Stimulated activated CD4-positive, alpha-beta T cell treated with anti-CD3 and anti-CD28 coated beads, Interleukin-4, amount 100 ng/mL, for 48 hours (primary cell): Measurements from ENCODE around the gene COL26A1.

Source experiments
- DNase-seq, 2 donors: peaks; one replicate each; pipeline ENCODE4 v3.0.0-alpha.2; 2020; ENCODE audit warnings: low read depth in 2 of 2

COL26A1 gene

GRCh38 chr7:101534873-101535272 lies 172.2 kb downstream of the COL26A1 start:
- DNase-seq: no peak

DNA sequence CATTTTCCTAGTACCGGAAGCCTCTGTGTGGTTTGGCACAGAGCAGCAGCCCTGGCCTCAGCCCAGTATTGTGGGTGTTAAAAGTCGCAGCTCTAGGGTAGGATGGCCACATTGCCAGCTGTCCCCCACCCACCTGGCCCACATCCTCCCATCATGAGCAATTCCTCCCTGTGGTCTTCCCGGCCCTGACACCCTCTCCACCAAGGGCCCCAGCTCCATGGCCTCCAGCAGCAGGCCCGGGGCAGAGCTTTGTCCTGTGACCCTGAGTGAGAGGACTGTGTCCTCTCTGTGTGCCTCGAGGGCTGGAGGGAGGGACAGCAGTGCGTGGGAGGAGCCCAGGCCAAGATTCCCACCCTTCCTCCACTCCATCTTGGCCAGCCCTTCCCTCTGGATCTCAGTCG lies 172.7 kb downstream of the COL26A1 start:
- DNase-seq: no peak

DNA sequence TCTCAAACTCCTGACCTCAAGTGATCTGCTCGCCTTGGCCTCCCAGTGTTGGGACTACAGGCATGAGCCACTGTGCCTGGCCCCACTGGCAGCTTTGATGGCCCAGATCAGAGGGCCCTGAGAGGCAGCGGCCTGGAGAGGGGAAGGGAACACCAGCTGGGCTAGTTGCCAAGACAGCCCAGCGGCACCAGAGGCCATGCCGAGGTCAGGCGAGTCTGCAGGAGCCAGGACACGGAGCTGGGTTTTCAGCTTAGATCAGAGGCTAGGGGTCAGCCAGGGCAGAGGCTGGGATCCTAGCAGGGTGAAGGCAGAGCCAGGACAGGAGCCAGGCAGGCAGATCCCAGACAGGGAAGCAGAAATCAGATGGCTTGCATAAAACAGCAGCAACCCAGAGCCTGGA lies 173.6 kb downstream of the COL26A1 start:
- no peak for DNase-seq

DNA sequence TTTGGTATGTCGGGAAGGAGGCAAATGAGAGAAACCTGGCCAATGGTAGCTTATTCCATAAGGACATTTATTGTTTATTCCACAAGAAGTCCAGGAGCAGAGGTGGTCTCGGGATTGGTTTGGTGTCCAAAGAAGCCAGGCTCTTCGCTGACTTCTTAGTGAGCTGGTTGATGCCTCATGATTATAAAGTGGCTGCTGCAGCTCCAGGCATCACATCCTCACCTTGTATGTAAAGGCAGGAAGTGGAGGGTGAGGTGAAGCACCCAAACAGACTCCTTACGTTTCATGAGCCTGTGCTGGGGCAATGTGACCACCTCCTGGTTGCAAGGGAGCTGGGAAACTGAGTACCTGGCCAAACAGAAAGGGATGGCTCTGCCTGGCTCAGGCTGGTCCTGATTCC lies 174.0 kb downstream of the COL26A1 start:
- DNase-seq: no peak

GRCh38 chr7:101537205-101537604 lies 174.5 kb downstream of the COL26A1 start:
- no peak for DNase-seq

- DNase-seq: no peak
These were observed 175.4 kb downstream of the COL26A1 start for GRCh38 chr7:101537935-101538595.

DNA sequence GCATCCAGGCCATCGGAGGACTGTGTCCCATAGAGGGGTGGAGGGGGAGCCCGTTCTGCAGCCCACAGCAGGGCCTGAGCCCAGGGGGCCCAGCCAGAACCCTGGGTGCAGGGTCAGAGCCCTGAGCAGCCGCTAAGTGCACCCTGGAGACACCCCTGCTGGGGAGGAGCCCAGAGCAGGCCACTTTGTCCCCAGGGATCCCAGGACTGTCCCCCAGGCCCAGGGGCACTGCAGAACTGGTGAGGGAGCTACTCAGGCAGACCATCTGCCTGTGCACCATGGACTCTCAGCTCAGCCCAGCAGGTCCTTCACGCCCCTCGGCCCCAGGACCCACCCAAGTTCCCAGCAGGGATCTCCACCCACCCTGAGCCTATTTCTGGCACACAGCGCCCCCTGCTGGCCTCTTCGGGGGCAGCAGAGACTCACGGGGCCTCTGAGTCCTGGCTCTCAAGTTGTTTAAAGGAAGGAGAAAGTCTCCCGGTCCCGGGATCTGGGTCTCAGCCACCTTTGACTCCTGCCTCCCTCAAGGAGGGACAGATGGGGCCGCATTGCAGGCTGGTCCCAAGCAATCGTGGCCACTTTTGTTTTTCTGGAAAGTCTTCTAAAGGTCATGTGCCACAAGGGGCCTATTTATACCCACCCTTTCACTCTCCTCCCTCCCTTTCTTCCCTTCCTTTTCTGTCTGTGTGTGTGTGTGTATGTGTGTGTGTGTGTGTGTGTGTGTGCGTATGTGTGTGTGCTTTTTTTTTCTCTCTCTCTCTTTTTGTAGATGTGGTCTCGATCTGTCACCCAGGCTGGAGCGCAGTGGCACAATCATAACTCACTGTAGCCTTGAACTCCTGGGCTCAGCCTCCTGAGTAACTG lies 176.2 kb downstream of the COL26A1 start:
- DNase-seq: peak; percentile 19 to 66

- no peak for DNase-seq
These were observed 177.1 kb downstream of the COL26A1 start for GRCh38 chr7:101539784-101540183.

- peak; percentile 55 to 82 for DNase-seq
These were observed 180.0 kb downstream of the COL26A1 start for GRCh38 chr7:101542527-101543241.

- DNase-seq: no peak
These were observed 180.6 kb downstream of the COL26A1 start for GRCh38 chr7:101543242-101543766.

- no peak for DNase-seq
These were observed 181.2 kb downstream of the COL26A1 start for GRCh38 chr7:101543846-101544245.

DNA sequence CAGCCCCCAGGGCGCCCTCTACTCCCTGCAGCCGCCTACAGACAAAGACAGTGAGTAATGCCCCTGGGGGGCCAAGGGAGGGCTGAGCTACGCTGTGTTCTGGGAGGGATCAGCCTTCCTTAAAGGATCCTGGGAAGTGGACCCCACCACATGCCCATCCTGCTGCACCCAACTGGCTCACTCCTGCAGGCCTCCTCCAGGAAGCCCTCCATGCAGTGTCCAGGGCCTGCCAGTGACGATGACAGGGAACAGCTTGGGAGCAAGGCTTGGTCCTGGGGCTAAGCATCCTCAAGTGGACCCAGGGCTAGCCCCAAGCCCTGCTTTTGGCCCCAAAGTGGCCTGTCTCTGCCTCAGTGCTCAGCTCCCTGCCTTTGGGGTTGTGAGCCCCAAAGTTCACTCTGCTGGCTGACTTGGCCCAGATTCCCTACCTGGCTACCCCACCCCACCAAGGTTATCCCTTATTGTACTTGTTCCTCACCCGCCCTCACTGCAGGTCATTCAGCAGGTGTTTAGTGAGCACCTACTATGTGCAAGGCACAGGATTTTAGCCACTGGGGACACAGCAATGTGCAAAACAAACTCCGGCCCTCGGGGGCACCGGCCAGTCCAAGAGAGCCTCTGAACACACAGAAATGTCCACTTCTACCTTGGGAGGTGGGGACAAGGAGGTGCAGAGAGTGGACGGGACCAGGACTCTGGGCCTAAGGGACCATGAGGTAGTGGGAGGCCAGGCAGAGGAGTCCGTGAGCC lies 182.9 kb downstream of the COL26A1 start:
- DNase-seq: no peak

GRCh38 chr7:101546308-101546936 lies 183.7 kb downstream of the COL26A1 start:
- no peak for DNase-seq

DNA sequence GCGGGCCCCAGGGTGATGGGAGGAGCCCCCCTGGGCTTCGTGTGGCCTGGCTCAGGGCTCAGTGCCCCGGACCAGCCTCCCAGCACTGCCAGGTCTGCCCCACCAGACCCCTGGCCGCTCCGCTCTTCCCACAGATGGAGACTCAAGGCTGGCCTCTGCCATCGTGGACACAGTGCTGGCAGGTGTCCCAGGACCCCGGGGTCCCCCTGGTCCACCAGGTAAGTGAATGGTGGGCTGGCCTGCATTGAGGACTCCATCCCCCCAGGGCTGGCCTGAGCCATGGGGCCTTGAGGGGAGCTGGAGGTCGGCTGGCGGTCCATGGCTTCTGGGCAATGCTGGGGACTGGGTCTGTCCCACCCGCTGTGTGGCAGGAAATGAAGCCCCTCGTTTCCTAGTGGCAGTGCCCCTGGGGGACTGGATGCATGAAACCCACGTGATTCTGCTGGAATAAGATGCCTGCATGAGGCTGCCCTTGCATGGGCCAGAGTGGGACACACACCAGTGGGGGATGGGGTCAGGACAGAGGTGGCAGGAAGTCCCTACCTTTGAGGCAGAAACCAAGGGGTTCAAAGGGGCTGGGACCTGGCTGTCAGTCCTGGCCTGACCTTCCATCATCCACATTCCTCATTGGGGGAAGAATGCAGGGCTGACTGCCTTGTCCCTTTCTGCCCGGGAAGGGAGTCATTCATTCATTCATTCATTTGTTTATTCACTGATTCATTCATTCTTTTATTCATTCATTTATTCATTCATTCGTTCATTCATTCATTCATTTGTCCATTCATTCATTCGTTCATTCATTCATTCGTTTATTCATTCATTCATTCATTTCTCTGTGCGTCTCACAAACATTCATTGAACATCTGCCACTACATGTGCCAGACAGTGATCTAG lies 184.6 kb downstream of the COL26A1 start:
- DNase-seq: no peak

DNA sequence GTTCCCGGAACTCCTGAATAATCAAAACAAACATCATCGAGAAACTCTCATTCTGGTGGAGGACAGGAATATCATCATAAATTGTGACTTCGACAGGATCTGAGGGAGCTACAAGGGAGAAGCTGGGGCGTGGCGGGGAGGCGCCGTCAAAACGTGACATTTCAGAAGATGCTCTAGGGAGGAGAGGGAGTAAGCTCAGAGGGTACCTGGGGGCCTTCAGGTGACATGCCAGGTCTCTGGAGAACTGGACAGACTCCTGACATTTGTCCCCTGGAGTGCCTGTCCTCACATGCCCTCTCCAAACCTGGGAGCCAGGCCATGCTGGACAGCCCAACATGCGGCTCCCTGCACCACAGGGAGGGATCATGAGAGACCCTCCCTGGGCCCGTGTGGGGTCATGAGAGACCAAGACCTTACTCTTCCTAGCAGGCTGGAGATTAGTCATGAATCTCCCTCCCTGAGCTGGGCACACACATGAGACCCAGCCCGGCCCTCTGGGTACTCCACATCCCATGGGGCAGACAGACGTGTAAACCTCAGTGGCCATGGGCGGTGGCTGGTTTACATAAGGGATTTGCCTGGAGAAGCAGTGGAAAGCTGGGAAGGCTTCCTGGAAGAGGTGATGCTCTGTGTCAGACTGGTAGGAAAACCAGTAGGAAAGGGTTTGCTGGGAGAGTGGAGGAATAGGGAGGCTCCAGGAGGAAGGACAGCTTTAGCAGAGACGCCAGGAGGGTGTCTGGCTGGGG lies 185.4 kb downstream of the COL26A1 start:
- no peak for DNase-seq

DNA sequence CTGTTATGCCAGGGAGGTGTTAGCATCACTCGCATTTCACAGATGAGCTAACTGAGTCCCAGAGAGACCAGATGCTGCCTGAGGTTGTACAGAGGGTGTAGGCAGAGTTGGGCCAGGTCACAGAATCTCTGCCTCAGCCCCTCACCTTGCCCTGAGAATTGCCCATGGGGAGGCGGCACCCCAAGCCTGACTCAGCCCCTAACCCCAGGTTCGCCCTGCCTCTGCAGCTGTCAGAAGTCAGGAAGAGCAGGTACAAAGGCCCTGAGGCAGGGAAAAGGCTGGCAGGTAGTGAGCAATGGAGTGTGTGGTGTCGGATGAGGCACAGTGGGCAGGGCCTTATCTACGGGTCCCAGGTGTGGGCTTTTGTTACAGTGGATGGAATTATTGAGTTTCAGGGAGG lies 187.1 kb downstream of the COL26A1 start:
- no peak for DNase-seq

GRCh38 chr7:101550641-101551541 lies 188.2 kb downstream of the COL26A1 start:
- DNase-seq: no peak

DNA sequence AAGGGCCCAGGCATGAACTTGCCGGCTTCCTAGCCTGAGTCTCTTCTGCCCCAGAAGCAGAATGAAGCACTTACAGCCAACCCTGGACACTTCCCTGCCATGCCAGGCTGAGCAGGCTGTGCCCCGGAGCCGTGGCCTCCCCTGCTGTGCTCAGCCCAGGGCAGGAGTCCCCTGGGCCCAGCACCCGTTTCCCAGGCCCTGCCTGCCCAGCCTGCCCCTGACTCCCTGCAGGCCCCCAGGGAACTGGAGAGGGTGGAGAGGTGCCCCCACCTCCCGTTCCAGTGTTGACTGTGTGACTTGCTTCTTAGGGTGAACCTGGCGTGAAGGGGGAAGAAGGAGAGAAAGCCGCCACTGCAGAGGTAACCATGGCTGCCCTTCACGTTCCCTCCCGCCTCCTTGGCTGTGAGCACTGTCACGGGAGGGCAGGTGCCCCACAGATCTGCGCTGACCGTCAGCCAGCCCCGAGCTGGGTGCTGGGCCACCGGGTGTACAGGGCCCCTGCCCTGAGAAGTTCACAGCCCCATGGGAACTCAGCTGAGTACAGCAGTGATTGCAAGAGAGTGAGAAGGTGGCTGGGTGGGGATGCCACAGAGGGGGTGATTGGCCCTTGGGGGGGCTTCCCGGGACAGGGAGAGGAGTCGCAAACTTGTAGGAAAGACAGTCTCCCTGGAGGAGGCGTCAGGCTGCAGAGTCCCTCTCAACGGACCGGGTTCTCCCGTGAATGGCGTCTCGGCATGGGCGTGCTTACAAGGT lies 190.5 kb downstream of the COL26A1 start:
- DNase-seq: no peak
